ENCODE data around the gene POGLUT2.

- TF ChIP-seq CTCF (IDR thresholded peaks at IDR 0.05; ENCODE audit: low read depth, low read length) = no peak
- no peak for TF ChIP-seq EZH2phosphoT487 (IDR thresholded peaks at IDR 0.05; ENCODE audit: low read depth)
Observed at GRCh38 chr13:102793611-102794355, 5.0 kb downstream of the POGLUT2 start.
